ENCODE data around the gene SEC14L2. TPM values are rescaled to one million over a fixed set of nuclear protein-coding genes. Genes with fewer than 3 reads are reported as not detected.

SEC14L2 gene
- total and polyA plus RNA-seq, 2 experiments from 2014 or later: 2.5 to 4.2 TPM

- no peak for TF ChIP-seq ZNF462 (CRISPR knock-in tag; IDR thresholded peaks at IDR 0.05)
- TF ChIP-seq REST (IDR thresholded peaks at IDR 0.05; ENCODE audit: unreplicated experiment): no peak
These were observed 11.7 kb downstream of the SEC14L2 start (continued) for GRCh38 chr22:30408388-30409102.

- Histone ChIP-seq H4K20me1 (replicated peaks; ENCODE audit: insufficient read depth) (no peaks in the 10 kb centered on the region; the same call in 1 of the 2 replicates), H3K36me3 (ENCODE audit: insufficient read depth) (peaks cover 4% of the 10 kb centered on the region; the same call in 1 of the 2 replicates), H3K4me1 (ENCODE audit: insufficient read depth) (no peaks in the 10 kb centered on the region), H3K79me2 (replicated peaks; ENCODE audit: insufficient read depth) (no peaks in the 10 kb centered on the region), H2AFZ (no peak overlapping the region), H3F3A (replicated peaks; ENCODE audit: low read depth) (no peaks in the 10 kb centered on the region), H3K27me3 (ENCODE audit: insufficient read depth) (no peaks in the 10 kb centered on the region), H3K9me2 (ENCODE audit: insufficient read depth) (no peaks in the 10 kb centered on the region), H3K4me2 (no peak overlapping the region), H3K4me3 (no peak overlapping the region), H3K27ac (ENCODE audit: low read depth) (no peak overlapping the region)
- ATAC-seq (no peak), DNase-seq (ENCODE audit: low spot score) (no peak)
- H3K27ac Mint-ChIP-seq: no peak overlapping the region
- H3K4me3 Mint-ChIP-seq: no peak overlapping the region
- H3K9me3 Mint-ChIP-seq: no peaks in the 10 kb centered on the region
- no peaks in the 10 kb centered on the region for H3K4me1 Mint-ChIP-seq
- H3K27me3 Mint-ChIP-seq (ENCODE audit: insufficient read depth, low read depth, poor library complexity): peaks cover 8% of the 10 kb centered on the region
- peaks cover 26% of the 10 kb centered on the region; the same call in 2 of the 3 replicates for H3K36me3 Mint-ChIP-seq (ENCODE audit: low read depth)
- no peak for TF ChIP-seq STAT1 (IDR thresholded peaks at IDR 0.05; ENCODE audit: unreplicated experiment)
- no peak for TF ChIP-seq NANOG (IDR thresholded peaks at IDR 0.05; ENCODE audit: borderline replicate concordance)
- TF ChIP-seq CTCF (conservative IDR thresholded peaks at IDR 0.05; ENCODE audit: low read depth in 2 of 2): no peak
These were observed 15.0 kb downstream of the SEC14L2 start for GRCh38 chr22:30411780-30412179.
